ENCODE data around the gene SPACA6. TPM values are rescaled to one million over a fixed set of nuclear protein-coding genes. Genes with fewer than 3 reads are reported as not detected.

Gene SPACA6
- total and polyA plus RNA-seq, 9 of the 15 experiments (the other 6 are each of a cell fraction or from before 2014, with no cell fraction given): 1.3 to 17.3 (median 6.2) TPM

DNA sequence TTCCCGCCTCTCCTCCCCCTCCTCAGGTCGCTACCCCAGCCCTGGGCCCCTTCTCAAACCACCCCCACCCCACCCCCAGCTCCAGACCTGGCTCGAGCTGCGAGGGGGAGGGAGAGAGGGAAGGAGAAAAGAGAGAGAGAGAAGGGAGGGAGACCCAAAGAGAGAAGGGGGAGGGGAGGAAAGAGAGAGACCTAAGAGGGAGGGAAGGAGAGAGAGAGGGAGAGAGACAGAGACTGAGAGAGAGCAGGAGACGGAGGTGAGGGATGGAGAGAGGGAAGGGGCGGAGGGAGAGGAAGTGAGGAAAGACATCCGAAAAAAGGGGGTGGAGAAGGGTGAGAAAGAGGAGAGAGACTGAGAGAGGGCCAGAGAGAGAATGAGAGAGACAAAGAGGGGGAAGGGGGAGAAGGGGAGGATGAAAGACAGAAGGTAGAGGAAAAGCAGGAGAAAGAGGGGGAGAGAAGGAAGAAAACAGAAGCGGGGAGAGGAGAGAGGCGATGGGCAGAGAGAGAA is 2.0 kb upstream of the SPACA6 start (continued):
- TF ChIP-seq ZNF583 (CRISPR knock-in tag; IDR thresholded peaks at IDR 0.05) (no peak), RBM39 (optimal IDR thresholded peaks at IDR 0.05; ENCODE audit: low read depth, low read length) (peak; percentile 54), NCOA4 (IDR thresholded peaks at IDR 0.05; ENCODE audit: partially characterized antibody) (peak; percentile 64), PHTF2 (CRISPR knock-in tag; IDR thresholded peaks at IDR 0.05) (no peak), PHF20 (IDR thresholded peaks at IDR 0.05; ENCODE audit: partially characterized antibody) (no peak), ETS1 (conservative IDR thresholded peaks at IDR 0.05; ENCODE audit: control insufficient read depth, low read depth, low read length) (no peak), ZC3H11A (IDR thresholded peaks at IDR 0.05; ENCODE audit: low read depth, low read length) (no peak), ASH1L (IDR thresholded peaks at IDR 0.05; ENCODE audit: borderline replicate concordance, low read depth, partially characterized antibody) (peak; percentile 45), RCOR1 (IDR thresholded peaks at IDR 0.05; ENCODE audit: borderline replicate concordance in 1 of 2, low read depth in 2 of 2, low read length in 2 of 2) (no peak), CBFA2T2 (conservative IDR thresholded peaks at IDR 0.05) (no peak), KDM5B (IDR thresholded peaks at IDR 0.05; ENCODE audit: insufficient replicate concordance, low read depth, low read length) (no peak), ARID2 (IDR thresholded peaks at IDR 0.05) (peak; percentile 76), AFF1 (IDR thresholded peaks at IDR 0.05; ENCODE audit: low read depth in 1 of 2, partially characterized antibody in 2 of 2) (peak in 1 of 2 experiments; percentile 74)
- TF ChIP-seq, protein P1, sequence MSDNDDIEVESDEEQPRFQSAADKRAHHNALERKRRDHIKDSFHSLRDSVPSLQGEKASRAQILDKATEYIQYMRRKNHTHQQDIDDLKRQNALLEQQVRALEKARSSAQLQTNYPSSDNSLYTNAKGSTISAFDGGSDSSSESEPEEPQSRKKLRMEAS (CRISPR knock-in tag; IDR thresholded peaks at IDR 0.05): no peak
- TF ChIP-seq, protein P2, sequence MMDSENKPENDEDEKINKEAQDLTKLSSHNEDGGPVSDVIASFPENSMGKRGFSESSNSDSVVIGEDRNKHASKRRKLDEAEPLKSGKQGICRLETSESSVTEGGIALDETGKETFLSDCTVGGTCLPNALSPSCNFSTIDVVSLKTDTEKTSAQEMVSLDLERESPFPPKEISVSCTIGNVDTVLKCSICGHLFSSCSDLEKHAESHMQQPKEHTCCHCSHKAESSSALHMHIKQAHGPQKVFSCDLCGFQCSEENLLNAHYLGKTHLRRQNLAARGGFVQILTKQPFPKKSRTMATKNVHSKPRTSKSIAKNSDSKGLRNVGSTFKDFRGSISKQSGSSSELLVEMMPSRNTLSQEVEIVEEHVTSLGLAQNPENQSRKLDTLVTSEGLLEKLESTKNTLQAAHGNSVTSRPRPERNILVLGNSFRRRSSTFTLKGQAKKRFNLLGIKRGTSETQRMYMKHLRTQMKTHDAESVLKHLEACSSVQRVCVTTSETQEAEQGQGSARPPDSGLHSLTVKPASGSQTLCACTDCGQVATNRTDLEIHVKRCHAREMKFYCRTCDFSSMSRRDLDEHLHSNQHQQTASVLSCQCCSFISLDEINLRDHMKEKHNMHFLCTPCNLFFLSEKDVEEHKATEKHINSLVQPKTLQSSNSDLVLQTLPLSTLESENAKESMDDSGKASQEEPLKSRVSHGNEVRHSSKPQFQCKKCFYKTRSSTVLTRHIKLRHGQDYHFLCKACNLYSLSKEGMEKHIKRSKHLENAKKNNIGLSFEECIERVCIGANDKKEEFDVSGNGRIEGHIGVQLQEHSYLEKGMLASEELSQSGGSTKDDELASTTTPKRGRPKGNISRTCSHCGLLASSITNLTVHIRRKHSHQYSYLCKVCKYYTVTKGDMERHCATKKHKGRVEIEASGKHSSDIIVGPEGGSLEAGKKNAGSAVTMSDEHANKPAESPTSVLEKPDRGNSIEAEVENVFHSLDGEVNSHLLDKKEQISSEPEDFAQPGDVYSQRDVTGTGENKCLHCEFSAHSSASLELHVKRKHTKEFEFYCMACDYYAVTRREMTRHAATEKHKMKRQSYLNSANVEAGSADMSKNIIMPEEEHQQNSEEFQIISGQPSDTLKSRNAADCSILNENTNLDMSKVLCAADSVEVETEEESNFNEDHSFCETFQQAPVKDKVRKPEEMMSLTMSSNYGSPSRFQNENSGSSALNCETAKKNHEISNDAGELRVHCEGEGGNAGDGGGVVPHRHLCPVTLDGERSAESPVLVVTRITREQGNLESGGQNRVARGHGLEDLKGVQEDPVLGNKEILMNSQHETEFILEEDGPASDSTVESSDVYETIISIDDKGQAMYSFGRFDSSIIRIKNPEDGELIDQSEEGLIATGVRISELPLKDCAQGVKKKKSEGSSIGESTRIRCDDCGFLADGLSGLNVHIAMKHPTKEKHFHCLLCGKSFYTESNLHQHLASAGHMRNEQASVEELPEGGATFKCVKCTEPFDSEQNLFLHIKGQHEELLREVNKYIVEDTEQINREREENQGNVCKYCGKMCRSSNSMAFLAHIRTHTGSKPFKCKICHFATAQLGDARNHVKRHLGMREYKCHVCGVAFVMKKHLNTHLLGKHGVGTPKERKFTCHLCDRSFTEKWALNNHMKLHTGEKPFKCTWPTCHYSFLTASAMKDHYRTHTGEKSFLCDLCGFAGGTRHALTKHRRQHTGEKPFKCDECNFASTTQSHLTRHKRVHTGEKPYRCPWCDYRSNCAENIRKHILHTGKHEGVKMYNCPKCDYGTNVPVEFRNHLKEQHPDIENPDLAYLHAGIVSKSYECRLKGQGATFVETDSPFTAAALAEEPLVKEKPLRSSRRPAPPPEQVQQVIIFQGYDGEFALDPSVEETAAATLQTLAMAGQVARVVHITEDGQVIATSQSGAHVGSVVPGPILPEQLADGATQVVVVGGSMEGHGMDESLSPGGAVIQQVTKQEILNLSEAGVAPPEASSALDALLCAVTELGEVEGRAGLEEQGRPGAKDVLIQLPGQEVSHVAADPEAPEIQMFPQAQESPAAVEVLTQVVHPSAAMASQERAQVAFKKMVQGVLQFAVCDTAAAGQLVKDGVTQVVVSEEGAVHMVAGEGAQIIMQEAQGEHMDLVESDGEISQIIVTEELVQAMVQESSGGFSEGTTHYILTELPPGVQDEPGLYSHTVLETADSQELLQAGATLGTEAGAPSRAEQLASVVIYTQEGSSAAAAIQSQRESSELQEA (IDR thresholded peaks at IDR 0.05; ENCODE audit: low read depth): peak; percentile 56; the same call in 1 of the 2 replicates
